ENCODE data around the gene NRCAM. TPM values are rescaled to one million over a fixed set of nuclear protein-coding genes. Genes with fewer than 3 reads are reported as not detected.

Gene NRCAM
- total RNA-seq, 2 experiments from 2014 or later, result 3.2 to 3.8 TPM

DNA sequence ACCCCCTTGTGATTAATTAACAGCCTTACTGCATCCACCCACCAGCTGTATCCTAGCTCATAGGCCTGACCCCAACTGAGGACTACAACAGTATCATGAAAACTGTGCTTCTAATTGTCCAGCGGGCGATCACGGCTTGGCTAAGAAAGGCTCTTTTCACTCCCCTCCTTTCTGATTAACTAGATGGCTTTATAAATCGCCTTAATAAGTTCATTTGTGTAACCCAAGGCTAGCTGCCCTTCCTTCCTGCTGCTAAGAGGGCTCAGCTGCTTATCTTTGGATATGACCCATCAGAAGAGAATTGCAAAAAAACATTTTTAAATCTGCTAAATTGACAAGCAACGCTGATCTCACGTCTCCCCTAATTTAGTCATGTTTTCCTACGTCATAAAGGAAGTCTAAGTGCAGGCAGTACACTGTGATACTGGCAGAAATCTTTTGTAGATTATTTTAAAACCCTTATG, 163.1 kb downstream of the NRCAM start:
- POLR2A ChIA-PET, result no interaction called here
- H3K27ac Mint-ChIP-seq, result no peak overlapping the region
- no peak for DNase-seq
- peaks cover 2% of the 10 kb centered on the region for H3K27me3 Mint-ChIP-seq
- no peaks in the 10 kb centered on the region for H3K9me3 Mint-ChIP-seq
- H3K36me3 Mint-ChIP-seq (ENCODE audit: low read depth), result no peaks in the 10 kb centered on the region
- H3K4me3 Mint-ChIP-seq, result no peak overlapping the region
- H3K4me1 Mint-ChIP-seq (ENCODE audit: low read depth), result peaks cover 10% of the 10 kb centered on the region
- intact Hi-C loops (cut with micrococcal nuclease), result no loop called here
- TF ChIP-seq, protein P1, sequence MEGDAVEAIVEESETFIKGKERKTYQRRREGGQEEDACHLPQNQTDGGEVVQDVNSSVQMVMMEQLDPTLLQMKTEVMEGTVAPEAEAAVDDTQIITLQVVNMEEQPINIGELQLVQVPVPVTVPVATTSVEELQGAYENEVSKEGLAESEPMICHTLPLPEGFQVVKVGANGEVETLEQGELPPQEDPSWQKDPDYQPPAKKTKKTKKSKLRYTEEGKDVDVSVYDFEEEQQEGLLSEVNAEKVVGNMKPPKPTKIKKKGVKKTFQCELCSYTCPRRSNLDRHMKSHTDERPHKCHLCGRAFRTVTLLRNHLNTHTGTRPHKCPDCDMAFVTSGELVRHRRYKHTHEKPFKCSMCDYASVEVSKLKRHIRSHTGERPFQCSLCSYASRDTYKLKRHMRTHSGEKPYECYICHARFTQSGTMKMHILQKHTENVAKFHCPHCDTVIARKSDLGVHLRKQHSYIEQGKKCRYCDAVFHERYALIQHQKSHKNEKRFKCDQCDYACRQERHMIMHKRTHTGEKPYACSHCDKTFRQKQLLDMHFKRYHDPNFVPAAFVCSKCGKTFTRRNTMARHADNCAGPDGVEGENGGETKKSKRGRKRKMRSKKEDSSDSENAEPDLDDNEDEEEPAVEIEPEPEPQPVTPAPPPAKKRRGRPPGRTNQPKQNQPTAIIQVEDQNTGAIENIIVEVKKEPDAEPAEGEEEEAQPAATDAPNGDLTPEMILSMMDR (IDR thresholded peaks at IDR 0.05), result no peak
- no peak for ATAC-seq
- CTCF ChIA-PET, result interaction anchor here (1.2 kb wide), 1 partner anchor 17 kb away, joined by 4 read pairs; no protein-coding TSS in a partner anchor

DNA sequence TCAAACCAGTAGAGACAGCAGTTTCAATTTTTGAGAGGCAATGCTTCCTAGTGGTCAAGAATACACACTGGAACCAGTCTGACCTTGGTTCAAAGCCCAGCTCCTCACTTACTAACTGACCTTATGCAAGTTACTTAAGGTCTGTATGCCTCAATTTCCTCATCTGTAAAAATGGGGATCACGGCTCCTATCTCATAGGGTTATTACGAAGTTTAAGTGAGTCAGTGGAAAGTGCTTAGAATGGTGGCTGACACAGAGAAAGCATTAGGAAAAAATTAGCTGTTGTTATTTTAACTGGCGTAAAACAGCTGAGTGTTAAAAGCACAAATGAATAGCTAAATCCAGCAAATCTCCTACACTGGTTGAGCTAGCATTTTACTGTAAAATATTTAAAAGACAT, 163.7 kb downstream of the NRCAM start:
- CTCF ChIA-PET, result interaction anchor here (1.1 to 1.2 kb wide), 2 partner anchors 17 to 205 kb away, joined by 3 to 4 read pairs; no protein-coding TSS in a partner anchor

DNA sequence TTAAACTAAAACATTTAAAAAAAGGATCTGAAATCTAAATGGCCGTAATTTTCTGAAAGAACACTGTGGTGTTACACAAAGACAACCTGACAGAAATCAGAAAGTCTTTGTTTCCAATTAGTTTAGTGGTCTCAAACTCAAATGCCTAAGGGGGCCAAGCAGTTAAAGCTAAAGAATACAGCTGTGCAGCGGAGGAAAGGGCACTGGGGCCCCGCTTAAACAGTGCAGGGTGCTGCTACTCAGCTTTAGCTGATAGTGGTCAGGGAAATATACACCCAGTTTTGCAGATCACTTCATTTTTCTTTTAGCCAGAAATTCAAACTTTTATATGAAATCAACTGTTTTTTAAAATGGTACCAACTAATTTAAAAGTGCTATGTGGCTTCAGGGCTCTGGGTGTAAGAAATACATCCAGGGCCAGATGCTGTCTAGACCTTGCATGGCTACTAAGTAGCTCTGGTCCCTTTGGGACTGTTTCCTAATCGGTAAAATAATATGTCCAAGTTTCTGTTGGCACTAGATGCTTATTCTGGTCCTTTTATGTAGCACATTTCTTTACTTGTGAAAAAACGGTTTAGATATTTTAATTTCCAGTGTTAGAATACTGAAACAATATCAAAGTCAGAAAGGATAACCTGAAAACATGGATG, 164.3 kb downstream of the NRCAM start:
- H3K36me3 Mint-ChIP-seq (ENCODE audit: low read depth), result no peaks in the 10 kb centered on the region
- ChIA-PET POLR2A (no interaction called here), CTCF (interaction anchor here (1.1 to 1.2 kb wide), 2 partner anchors 18 to 205 kb away, joined by 3 to 4 read pairs; no protein-coding TSS in a partner anchor)
- no peak for ATAC-seq
- H3K27ac Mint-ChIP-seq, result no peak overlapping the region
- TF ChIP-seq, protein P1 (IDR thresholded peaks at IDR 0.05), result no peak
- intact Hi-C loops (cut with micrococcal nuclease), result no loop called here
- H3K4me3 Mint-ChIP-seq, result no peak overlapping the region
- no peaks in the 10 kb centered on the region for H3K9me3 Mint-ChIP-seq
- peaks cover 10% of the 10 kb centered on the region for H3K4me1 Mint-ChIP-seq (ENCODE audit: low read depth)
- peaks cover 2% of the 10 kb centered on the region for H3K27me3 Mint-ChIP-seq
- DNase-seq, result no peak

More for the DNA sequence above, 163.7 kb downstream of the NRCAM start:
- ATAC-seq (no peak), DNase-seq (no peak)
- TF ChIP-seq, protein P1 (IDR thresholded peaks at IDR 0.05), result no peak
- peaks cover 2% of the 10 kb centered on the region for H3K27me3 Mint-ChIP-seq
- H3K4me1 Mint-ChIP-seq (ENCODE audit: low read depth), result peaks cover 10% of the 10 kb centered on the region
- H3K4me3 Mint-ChIP-seq, result no peak overlapping the region
- intact Hi-C loops (cut with micrococcal nuclease), result no loop called here
- POLR2A ChIA-PET, result no interaction called here
- no peaks in the 10 kb centered on the region for H3K9me3 Mint-ChIP-seq
- H3K27ac Mint-ChIP-seq, result no peak overlapping the region
- no peaks in the 10 kb centered on the region for H3K36me3 Mint-ChIP-seq (ENCODE audit: low read depth)

DNA sequence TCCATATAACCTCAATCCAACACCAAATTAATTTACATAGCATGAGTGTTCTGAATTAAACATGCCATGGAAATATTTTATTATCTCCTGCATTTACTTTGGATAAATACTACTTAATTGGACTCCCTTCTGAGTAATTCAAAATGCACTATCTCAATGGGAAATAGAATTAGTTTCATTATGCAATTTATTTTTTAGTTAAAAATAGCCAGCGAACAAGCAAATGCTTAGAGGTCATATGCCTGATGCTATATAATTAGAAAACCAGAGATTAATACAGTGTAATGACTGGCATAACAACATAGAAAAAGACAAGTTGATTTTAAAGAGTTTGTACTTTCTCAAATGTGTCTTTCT, 165.1 kb downstream of the NRCAM start:
- TF ChIP-seq, protein P1 (IDR thresholded peaks at IDR 0.05), result no peak
- H3K27ac Mint-ChIP-seq, result no peak overlapping the region
- ATAC-seq (no peak), DNase-seq (no peak)
- ChIA-PET CTCF (no interaction called here), POLR2A (no interaction called here)
- no peaks in the 10 kb centered on the region for H3K36me3 Mint-ChIP-seq (ENCODE audit: low read depth)
- H3K27me3 Mint-ChIP-seq, result peaks cover 2% of the 10 kb centered on the region
- H3K4me3 Mint-ChIP-seq, result no peak overlapping the region
- intact Hi-C loops (cut with micrococcal nuclease), result no loop called here
- H3K4me1 Mint-ChIP-seq (ENCODE audit: low read depth), result peaks cover 10% of the 10 kb centered on the region
- no peaks in the 10 kb centered on the region for H3K9me3 Mint-ChIP-seq

DNA sequence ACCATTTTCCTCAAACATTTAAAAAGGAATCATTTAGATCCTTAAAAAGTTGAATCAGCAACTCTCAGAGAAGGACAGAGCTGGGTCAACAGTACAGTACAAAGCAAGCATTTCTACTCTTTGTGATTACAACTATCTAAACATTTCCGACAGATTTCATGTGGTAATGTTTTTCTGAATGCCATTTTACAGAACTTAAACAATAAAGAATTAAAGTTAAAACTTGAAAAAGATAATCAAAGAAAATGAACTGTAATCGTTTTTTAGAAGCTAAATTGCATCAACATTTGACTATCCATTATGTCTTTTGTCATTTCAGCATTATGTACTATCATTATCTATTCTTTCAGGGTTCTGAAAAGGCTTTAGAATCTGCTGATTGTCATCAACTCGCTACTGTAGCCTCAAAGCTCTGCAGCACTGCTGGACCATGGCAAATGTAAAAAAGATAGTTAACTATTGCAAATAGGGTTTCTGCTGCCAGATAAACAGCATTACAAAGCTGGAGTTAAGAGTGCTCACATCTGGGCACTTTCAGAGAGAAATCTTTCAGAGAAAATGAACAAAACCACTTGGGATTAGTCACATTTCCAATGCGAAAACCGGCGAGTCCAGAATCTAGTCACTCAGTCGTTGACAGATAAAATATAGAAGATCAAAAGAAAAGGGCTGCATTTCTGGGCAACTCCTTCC, 165.6 kb downstream of the NRCAM start:
- Mint-ChIP-seq H3K9me3 (no peaks in the 10 kb centered on the region), H3K36me3 (ENCODE audit: low read depth) (no peaks in the 10 kb centered on the region), H3K27ac (no peak overlapping the region), H3K27me3 (peaks cover 2% of the 10 kb centered on the region), H3K4me3 (no peak overlapping the region), H3K4me1 (ENCODE audit: low read depth) (peaks cover 10% of the 10 kb centered on the region)
- DNase-seq, result no peak
- ChIA-PET POLR2A (no interaction called here), CTCF (no interaction called here)
- TF ChIP-seq, protein P1 (IDR thresholded peaks at IDR 0.05), result no peak
- no peak for ATAC-seq
- intact Hi-C loops (cut with micrococcal nuclease), result no loop called here
